AG04450 (cell line): ENCODE results near the gene RBBP4. TPM values are rescaled to one million over a fixed set of nuclear protein-coding genes. Genes with fewer than 3 reads are reported as not detected.
A peak's percentile ranks its signal among the peaks of the same experiment; 100 is the strongest.
"Not testable (repeated sequence)": the region's sequence is repeated elsewhere in the genome, so short reads cannot be mapped to it uniquely, and the experiment has no call there.

Source experiments
- CTCF ChIA-PET: fragments of 300-600, 350-600 bp; formaldehyde crosslinking; extraction: SDS; loops from one replicate; lab custom pipeline; 2022; ENCODE audit warnings: antibody characterized with exemption, inconsistent platforms; lab: Charles Lee
- POLR2A ChIA-PET: fragments of 350-600 bp; formaldehyde crosslinking; extraction: SDS; loops from one replicate; lab custom pipeline; 2021; ENCODE audit warnings: antibody characterized with exemption, inconsistent platforms; lab: Yijun Ruan, JAX
- DNase-seq: peaks from one replicate; pipeline ENCODE4 v3.0.0-alpha.2; 2011; ENCODE audit warnings: low read depth, low spot score
- H3K27ac ChIP-seq: one replicate; pipeline ENCODE4 v1.5.1; 2012; ENCODE audit warnings: low read depth, low read length, control low read depth
- H3K27me3 ChIP-seq: one replicate; pipeline ENCODE4 v1.6.0; 2012; ENCODE audit warnings: low read length; ENCODE audit not compliant: control insufficient read depth, insufficient read depth
- H3K4me3 ChIP-seq: 2 replicates; pipeline ENCODE4 v1.5.1; 2011; ENCODE audit warnings: mild to moderate bottlenecking, low read depth, low read length, control low read depth
- H3K9me3 ChIP-seq: 2 replicates; pipeline ENCODE4 v1.5.1; 2012; ENCODE audit warnings: low read length; ENCODE audit not compliant: control insufficient read depth, insufficient read depth
- polyA plus RNA-seq: library from polyadenylated mRNA; depleted of rRNA; stranded (reverse); fragments of >200 nt; gene quantifications from 2 replicates; pipeline ENCODE4 v1.2.3, GENCODE V29; 2011
- TF ChIP-seq, protein P1 (sequence below): IDR thresholded peaks from 2 replicates; pipeline ENCODE4 v1.5.1; 2011; ENCODE audit warnings: low read depth, low read length, control low read depth, inconsistent platforms

RBBP4 gene
- polyA plus RNA-seq, 1 experiment = 154 TPM

DNA sequence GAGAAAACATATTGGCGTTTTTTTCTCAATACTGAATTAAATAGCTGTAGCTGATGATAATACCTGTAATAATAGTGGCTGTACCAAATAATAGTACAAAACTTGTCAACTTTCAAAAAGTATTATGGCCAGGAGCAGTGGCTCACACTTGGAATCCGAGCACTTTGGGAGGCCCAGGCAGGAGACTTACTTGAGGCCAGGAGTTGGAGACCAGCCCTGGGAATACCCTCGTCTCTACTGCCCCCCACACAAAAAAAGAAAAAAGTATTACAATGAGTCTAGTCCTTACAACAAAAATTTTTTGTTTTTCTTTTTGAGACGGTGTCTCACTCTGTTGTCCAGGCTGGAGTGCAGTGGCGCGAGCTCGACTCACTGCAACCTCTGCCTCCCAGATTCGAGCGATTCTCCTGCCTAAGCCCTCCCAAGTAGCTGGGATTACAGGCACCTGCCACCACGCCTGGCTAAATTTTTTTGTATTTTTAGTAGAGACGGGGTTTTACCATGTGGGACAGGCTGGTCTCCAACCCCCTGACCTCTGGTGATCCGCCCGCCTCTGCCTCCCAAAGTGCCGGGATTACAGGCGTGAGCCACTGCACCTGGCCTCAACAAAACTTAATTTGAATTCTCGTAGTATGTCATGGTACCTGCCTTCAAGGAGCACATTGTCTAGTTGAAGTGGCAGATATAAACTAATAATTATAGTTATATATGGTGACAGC, 1.4 kb downstream of the RBBP4 start:
- DNase-seq = no peak
- peak overlapping the region; percentile 83 for H3K4me3 ChIP-seq
- TF ChIP-seq, protein P1, sequence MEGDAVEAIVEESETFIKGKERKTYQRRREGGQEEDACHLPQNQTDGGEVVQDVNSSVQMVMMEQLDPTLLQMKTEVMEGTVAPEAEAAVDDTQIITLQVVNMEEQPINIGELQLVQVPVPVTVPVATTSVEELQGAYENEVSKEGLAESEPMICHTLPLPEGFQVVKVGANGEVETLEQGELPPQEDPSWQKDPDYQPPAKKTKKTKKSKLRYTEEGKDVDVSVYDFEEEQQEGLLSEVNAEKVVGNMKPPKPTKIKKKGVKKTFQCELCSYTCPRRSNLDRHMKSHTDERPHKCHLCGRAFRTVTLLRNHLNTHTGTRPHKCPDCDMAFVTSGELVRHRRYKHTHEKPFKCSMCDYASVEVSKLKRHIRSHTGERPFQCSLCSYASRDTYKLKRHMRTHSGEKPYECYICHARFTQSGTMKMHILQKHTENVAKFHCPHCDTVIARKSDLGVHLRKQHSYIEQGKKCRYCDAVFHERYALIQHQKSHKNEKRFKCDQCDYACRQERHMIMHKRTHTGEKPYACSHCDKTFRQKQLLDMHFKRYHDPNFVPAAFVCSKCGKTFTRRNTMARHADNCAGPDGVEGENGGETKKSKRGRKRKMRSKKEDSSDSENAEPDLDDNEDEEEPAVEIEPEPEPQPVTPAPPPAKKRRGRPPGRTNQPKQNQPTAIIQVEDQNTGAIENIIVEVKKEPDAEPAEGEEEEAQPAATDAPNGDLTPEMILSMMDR = no peak
- no peak overlapping the region for H3K27ac ChIP-seq
- H3K9me3 ChIP-seq = no peaks in the 10 kb centered on the region
- POLR2A ChIA-PET = interaction anchor here (0.6 kb wide), 1 partner anchor 13 kb away, joined by 3 read pairs; no protein-coding TSS in a partner anchor
- CTCF ChIA-PET = no interaction called here
- H3K27me3 ChIP-seq = no peaks in the 10 kb centered on the region

DNA sequence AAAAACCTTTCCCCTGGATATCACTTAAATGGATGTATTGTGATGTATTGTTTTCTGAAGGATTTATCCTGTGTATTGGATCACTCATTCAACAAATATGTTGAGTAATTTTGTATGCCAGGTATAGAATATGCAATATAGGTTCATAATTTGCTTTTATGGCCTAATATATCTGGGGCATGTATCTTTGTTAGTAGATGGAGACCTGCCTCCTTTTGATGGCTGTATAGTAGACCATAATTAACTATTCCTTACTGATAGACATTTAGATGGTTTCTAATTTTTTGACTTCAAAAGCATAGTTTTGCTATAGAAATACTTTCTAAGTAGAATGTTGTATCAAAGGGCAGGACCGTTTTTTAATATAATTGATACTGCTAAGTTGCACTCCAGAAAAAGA, 8.6 kb downstream of the RBBP4 start:
- no peaks in the 10 kb centered on the region for H3K9me3 ChIP-seq
- ChIA-PET POLR2A (interaction anchor here (0.6 kb wide), 1 partner anchor 12 kb away, joined by 3 read pairs; no protein-coding TSS in a partner anchor), CTCF (no interaction called here)
- TF ChIP-seq, protein P1 = no peak
- no peak for DNase-seq
- H3K27ac ChIP-seq = no peak overlapping the region
- H3K27me3 ChIP-seq = no peaks in the 10 kb centered on the region
- no peak overlapping the region for H3K4me3 ChIP-seq

DNA sequence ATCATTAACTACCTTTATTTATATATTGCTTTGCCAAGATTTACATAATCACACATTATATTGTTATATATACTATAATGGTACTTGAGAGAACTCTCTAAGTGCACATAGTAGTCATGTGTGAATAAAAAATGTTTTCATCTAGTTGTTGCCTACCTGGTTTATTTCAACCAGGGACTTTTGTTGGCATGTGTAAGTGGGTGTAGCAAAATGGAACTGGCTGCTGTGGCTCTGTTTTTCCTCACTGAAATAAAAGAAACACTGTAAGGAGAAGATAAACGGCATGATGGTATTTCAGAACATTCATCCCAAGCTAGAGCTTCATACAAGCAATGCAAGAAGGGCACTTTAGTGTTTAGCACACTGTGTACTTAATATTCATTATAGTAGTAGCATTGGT, 14.9 kb downstream of the RBBP4 start:
- no peaks in the 10 kb centered on the region for H3K27me3 ChIP-seq
- DNase-seq = no peak
- H3K4me3 ChIP-seq = no peak overlapping the region
- TF ChIP-seq, protein P1 = no peak
- CTCF ChIA-PET = no interaction called here
- no peaks in the 10 kb centered on the region for H3K9me3 ChIP-seq
- POLR2A ChIA-PET = no interaction called here
- H3K27ac ChIP-seq = no peak overlapping the region

DNA sequence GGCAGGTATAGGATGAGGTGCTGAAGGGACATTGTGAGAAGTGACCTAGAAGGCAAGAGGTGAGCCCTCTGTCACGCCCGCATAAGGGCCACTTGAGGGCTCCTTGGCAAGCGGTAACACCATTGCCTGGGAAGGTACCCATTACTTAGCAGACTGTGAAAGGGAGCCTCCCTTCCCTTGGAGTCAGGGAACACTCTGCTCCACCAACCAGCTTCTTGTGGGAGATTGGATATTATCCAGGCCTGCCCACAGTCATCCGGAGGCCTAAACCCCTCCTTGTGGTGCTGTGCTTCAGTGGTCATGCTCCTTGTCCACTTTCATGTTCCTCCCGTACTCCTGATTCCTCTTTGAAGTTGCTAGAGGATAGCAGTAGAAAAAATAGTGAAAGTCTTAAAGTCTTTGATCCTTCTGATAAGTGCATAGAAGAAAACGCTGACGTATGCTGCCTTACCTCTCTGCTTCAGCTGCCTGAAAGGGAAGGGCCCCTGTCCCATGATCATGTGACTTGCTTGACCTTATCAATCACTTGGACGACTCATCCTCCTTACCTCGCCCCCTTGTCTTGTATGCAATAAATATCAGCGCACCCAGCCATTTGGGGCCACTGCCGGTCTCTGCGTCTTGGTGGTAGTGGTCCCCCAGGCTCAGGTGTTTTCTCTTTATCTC, 16.0 kb downstream of the RBBP4 start:
- TF ChIP-seq, protein P1 = no peak
- Histone ChIP-seq H3K27me3 (no peaks in the 10 kb centered on the region), H3K9me3 (no peaks in the 10 kb centered on the region), H3K4me3 (no peak overlapping the region), H3K27ac (no peak overlapping the region)
- no peak for DNase-seq
- ChIA-PET CTCF (no interaction called here), POLR2A (no interaction called here)

DNA sequence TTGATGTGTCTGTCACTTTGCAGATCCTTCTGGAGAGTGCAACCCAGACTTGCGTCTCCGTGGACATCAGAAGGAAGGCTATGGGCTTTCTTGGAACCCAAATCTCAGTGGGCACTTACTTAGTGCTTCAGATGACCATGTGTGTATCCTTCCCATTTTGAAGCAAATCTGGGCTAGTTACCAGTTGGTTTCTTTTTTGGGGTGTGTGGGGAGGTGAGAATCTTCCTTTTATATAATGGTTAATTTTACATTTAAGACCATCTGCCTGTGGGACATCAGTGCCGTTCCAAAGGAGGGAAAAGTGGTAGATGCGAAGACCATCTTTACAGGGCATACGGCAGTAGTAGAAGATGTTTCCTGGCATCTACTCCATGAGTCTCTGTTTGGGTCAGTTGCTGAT, 17.7 kb downstream of the RBBP4 start:
- CTCF ChIA-PET, H3K9me3 ChIP-seq, H3K4me3 ChIP-seq, H3K27ac ChIP-seq, DNase-seq, H3K27me3 ChIP-seq, POLR2A ChIA-PET: not testable (repeated sequence)
